ENCODE data around the gene USP37.

DNA sequence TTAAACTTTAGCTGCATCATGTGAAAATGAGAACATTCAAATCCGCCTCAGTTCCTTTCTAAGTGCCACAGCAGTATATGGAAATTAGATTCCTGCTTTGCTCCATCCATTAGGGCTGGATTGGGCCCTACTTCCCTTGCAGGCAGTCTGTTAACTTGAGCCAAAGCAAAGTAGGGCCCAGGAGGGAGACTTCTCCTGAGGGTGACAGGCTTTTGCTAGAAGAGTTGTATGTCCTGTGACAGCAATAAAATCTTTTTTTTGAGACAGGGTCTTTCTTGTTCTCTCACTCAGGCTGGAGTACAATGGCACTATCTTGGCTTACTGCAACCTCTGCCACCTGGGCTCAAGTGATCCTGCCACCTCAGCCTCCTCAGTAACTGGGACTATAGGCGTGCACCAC is 121.1 kb downstream of the USP37 start:
- TF ChIP-seq, protein P1, sequence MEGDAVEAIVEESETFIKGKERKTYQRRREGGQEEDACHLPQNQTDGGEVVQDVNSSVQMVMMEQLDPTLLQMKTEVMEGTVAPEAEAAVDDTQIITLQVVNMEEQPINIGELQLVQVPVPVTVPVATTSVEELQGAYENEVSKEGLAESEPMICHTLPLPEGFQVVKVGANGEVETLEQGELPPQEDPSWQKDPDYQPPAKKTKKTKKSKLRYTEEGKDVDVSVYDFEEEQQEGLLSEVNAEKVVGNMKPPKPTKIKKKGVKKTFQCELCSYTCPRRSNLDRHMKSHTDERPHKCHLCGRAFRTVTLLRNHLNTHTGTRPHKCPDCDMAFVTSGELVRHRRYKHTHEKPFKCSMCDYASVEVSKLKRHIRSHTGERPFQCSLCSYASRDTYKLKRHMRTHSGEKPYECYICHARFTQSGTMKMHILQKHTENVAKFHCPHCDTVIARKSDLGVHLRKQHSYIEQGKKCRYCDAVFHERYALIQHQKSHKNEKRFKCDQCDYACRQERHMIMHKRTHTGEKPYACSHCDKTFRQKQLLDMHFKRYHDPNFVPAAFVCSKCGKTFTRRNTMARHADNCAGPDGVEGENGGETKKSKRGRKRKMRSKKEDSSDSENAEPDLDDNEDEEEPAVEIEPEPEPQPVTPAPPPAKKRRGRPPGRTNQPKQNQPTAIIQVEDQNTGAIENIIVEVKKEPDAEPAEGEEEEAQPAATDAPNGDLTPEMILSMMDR (IDR thresholded peaks at IDR 0.05): no peak
- no peak for TF ChIP-seq POLR2A (IDR thresholded peaks at IDR 0.05)

All from ovary (tissue), 3 donors.